HG03575 (cell line): Measurements from ENCODE around the gene PDZD2.

Source experiments
- ATAC-seq: cut with Tn5 transposase; IDR thresholded peaks from one replicate; pipeline ENCODE4 v1.9.1; 2021; ENCODE audit not compliant: unreplicated experiment, insufficient number of reproducible peaks, low FRiP score; ENCODE audit errors: extremely low read depth

Gene PDZD2

DNA sequence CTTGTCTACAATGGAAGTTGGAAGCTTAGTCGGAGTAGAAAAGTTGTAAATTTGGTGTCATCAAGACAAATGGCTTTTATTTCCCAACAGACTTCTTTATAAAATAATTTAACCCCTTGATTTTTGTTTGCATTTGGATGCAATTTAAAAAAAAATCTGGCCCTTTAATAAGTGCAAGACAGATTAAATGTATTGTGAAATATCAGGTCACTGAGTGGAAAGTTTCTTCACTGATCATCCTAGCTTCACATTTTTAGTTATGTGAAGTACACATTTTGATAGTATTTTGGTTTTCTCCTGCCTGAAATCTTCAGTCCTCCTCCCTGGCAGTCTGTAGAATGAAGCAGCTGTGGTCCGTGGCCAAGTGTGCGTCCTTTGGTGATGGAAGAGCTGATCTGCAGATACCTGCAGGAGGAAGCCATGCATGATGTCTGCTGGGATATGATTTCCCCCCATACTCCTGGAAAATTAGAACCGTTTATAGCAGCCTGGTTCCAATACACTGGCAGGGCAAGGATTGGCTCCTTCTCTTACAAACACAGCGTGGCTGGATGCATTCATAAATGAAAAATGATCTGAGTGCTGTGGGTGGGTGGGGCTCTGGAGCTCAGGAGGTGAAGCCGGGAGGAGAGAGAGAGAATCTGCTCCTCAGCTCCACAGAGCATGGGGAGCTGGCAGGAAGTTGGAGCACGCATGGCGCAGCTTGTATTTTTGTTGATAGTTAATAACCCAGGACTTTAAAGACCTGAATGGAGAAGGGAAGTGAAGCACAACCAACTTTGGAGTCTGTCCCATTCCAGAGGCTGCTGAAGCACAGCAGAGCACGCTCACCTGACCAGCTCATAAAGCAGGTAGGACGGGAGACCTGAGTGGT, 296.8 kb downstream of the PDZD2 start:
- no peak for ATAC-seq

DNA sequence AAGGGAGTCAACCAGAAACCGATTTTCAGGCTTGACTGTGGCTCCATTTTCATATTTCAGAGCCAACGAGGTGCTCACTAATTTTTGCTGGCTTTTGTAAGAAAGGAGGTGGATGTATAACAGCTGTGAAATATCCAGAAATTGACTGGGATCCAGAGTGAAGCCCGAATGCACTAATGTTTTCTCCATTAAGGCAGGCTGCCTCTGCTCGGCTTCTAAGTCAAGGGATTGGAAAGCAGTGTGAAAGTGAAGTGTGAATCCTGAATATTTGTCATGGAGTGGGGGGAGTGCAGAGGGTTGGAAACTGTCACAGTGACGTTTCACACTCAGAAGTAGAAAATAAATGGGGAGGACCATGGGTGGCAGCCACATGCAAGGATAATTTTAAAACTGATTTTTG, 297.8 kb downstream of the PDZD2 start:
- no peak for ATAC-seq

DNA sequence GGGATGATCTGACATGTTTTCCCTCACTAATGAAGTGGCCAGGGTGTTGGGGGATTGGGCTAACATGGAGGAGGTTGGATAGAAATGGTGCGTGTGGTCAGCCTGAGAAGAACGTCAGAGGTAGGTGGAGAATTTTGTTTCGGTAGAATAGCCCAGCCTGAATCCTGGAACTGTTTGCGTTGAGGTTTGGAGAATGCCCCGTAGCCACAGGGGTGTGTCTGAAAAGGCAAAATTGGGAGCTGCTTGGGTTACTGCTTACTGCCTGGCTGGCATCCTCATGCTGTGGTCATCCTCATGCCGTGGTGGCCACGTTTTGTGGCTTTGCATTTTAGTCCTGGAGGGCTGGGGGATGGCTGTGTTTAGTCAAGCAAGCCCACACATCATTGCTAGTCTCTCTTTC, 298.3 kb downstream of the PDZD2 start:
- ATAC-seq, result no peak

DNA sequence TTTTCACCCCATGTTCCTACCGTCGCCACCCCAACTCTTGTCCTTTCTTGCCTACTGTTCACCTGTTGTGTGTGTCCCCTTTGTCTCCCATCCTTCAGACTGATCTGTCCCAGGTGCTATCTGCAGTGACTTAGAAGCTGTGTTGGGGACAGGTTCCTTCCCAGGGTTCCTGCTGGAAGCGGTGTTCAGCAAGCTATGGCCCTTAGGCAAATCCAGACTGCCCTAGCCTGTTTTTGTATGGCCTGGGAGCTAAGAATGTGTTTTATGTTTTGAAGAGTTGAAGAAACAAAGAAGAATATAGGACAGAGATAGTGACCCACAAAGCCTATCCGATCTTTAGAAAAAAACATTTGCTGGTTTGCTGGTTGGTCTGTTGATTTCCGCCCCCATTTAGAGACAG, 298.8 kb downstream of the PDZD2 start:
- ATAC-seq, result no peak

DNA sequence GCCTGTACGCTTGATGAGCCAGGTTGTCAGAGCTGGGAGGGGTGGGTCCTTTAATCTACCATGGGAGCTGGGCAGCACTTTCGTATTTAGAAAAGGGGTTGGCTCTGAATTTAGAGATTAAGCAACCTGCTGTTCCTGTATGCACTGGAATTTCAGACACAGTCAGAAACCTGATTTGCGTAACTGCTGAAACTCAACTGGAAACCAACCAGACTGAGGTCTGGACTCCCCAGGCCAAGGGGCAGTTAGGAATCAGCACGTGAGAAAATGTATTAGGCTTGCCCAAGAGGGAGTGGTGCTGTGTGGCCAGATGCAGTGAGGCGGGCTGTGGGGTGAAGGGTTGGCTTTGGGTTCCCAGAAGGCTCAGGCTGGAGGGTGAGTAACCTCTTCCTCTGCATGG, 300.2 kb downstream of the PDZD2 start:
- ATAC-seq, result no peak

DNA sequence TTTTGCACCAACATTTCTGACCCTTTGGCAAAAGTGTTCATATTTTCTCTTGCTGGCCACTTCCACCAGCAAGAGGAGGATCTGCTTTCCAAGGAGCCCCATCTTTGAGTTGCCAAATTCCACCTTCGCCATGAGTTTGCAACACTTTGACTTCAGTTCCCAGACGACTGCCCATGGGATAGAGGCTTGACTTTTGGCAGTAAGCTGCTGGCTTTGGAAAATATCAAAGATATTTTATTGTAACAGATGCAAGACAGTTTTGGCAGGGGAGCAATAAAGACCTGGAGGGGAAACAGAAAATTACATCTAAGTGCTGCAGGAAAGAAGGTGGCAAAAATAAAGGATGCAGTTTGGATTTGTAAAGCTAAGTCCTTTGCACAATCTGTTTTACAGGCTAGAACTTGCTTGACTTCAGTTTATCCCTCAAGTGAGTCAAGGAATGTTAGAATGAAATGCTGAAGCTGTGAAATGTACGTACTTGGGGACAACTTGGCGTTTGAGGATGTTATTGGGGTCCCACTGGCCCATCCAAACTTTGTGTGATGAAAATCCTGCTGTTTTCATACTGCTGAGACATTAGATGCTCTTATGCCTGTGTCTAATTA, 302.3 kb downstream of the PDZD2 start:
- ATAC-seq, result no peak

DNA sequence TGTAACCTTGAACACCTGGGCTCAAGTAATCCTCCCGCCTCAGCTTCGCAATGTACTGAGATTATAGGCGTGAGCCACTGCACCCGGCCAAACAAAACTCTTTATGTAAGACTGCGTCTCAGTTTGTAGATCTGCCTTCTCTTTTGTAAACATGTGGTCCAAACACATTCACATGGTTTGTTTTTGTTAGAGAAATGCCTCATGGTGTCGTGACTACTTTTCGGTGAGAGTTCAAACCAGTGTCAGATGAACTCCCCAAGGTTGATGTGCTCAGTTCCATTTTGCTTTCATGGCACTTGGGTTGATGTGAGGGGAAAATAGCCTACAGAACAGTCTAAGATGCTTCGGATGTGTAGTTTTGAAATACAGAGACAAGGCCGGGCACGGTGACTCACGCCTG, 303.6 kb downstream of the PDZD2 start:
- no peak for ATAC-seq

DNA sequence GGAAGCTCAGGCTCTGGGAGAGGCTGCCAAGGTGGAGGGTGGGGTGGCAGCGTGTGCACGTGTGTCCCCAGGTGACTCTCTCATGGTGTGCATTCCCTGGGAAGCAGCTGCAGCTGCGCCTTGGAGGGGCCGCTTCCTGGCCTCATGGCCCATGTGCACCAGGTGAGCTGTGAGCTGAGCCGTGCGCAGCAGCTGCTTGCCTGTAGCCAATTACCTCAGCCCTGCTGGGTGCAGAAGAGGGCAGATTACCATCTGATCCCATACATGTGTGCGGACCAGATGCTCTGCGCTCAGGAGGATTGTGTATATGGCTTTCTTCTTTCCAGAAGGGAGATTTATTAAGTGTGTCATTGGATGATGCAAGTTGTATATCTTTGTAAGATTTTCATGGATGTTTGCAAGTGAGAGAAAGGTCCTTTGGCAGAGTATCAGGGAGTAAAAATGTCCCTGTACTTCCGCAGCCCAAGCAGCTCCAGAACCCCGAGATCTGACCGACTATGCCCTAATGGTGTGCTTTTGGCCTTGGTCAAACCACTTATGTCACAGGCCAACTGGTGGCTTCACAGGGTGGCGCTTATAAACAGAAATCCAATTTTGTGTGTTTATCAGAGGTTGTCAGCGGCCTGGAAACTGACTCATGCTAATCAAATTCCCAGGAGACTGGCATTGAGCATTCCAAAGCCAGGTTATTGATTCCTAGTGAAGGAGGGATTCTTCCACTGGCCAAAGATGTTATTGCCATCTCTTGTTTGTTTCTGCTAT, 305.9 kb downstream of the PDZD2 start:
- ATAC-seq, result no peak

DNA sequence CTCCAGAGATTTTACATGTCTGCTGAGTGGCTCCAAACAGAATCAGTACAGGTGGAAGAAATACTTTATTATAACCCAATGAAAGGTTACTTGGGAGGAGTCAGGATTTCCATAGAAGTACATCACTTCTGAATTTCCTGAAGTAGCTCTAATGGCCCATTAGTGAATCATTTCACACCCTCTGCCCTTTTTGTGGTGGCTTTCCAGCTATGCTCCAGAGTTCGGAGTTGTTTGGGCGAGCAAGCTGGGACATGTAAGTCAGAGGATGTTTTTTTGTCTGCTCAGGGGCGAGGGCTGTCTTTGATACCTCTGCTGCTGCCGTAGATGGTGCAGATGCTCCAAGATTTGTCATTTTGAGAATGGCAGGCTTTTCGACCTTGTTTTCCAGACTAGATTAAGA, 309.1 kb downstream of the PDZD2 start:
- ATAC-seq, result no peak

DNA sequence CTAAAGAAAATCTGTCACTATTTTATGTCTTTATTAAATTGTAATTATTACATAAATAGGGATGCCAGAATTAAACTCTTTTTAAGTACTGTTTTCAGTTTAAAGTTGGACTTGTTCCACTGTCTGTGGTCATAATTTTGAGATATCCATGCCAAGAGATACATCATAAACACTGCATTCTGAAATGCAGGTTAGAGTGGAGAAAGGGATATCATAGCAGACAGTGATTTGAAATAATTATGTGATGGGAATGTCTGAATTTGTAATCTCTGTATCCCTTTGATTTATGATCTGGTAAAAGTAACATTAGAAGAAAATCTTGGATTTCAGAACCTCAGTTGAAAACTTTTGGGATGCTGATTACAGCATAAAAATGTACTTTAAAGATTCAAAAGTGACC, 313.1 kb downstream of the PDZD2 start:
- ATAC-seq, result no peak

DNA sequence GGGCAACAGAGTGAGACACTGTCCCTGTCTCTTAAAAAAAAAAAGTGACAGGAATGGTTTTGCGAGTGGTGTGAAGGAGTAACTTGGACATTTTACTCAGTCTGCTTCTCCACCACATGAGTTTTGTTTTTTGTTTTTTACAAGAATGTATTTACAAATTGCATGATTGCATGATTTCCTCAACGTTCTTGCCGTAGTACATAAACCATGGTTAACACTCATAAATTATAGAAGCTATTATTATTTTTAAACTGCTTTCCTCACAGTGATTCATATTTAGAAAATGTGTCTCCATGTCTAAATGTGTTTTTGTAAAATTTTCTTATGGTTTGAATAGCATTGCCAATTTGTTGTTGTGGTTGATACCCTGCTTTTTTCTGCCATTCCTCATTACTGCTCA, 315.2 kb downstream of the PDZD2 start:
- no peak for ATAC-seq

DNA sequence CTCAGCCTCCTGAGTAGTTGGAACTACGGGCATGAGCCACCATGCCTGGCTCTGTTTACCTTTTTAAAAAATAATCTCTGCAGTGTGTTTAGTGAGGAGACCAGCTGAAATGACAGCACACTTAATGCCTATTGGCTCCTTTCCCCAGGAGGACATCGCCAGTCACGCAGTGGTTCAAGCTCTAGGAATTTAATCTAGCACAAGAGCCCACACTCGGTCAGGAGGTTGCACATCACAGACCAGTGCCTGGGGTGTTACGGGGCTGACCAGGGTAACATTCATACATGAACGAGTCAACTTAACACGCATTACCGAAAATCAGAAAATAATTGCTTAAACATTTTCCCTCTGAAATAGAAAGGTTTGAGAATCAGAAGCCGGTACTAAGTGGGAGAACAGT, 318.2 kb downstream of the PDZD2 start:
- no peak for ATAC-seq

DNA sequence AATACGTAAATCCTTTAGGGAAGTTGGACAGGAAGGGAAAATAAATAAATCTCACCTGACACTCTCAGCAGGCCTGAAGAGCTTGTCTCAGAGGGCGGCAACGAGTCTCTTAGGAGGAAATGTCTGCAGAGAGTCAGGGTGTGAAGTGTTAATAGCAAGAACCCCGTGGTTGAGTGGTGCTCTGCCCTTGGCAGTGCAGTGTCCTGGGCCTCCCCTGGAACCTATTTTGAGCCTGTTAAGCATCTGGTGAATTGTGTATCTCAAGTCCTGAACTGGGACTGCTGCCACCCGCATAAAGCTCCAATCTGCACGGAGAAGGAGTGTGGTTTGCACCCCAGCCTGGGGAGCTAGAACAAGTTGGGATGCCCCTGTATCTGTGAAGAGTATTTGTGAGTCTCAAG, 323.4 kb downstream of the PDZD2 start:
- ATAC-seq, result no peak

DNA sequence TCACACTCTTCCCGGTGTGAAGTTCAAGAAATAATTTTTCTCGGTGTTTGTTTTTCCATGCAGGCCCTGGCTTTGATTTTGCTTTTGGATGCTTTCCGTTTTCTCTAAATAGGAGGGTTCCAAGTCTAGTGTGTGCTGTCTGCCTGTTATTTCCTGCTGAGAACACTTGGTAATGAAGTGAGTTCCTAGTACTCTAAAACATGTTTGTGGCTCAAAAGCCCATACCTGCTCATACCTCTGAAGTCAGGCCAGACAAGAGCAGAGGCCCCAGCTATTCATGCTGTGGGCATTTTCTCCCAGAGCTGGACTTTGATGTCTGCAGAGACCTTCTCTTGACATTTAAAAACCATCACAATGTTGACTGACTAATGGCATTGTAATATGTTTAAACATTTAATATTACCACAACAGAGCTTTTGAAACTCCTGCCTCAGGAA, 324.0 kb downstream of the PDZD2 start:
- ATAC-seq, result no peak

DNA sequence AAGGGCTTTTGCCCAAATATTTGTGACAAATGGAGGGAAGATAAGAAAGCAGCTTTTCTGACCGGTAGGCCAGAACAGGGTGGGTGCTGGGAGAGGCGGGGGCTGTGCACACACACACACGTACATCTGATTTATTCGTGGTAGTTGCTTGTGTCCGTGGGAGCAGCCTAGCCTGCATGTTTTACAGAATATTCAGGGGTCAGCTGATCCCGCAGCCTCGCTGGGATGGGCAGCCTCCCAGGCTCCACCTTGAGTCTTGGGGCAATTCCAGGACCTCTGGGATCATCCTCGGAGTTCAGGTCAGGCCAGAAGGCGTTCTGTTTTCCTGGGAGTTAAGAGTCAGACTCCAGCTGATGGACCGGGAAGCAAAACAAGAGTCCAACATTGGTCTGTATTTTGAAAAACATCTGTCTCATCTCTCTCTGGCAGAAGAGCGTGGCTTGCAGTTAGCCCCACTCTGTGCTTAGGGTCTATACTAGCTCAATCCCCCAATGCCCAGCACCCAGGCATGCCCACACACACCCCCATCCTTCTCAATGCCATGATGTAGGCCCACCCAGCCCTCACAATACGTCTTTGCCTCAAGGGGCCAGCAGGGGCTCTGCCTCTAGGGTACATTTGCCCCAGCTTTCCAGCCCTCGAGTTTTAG, 324.6 kb downstream of the PDZD2 start:
- ATAC-seq, result no peak

DNA sequence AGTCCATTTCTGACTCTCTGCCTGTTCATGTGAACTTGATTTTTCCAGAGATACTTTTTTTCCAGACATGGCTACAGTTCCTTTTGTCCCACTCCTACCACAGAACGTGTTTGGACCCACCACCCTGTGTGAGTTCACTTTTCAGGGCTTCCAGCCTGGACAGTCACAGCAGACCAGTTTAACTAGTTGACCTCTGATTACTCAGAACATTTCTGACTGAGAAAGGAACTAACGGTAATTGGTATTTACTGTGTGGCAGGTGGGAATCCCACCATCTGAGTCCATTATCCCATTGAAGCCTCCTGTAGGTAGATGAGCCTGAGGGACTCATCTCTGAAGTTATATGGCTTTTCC, 325.1 kb downstream of the PDZD2 start:
- no peak for ATAC-seq

DNA sequence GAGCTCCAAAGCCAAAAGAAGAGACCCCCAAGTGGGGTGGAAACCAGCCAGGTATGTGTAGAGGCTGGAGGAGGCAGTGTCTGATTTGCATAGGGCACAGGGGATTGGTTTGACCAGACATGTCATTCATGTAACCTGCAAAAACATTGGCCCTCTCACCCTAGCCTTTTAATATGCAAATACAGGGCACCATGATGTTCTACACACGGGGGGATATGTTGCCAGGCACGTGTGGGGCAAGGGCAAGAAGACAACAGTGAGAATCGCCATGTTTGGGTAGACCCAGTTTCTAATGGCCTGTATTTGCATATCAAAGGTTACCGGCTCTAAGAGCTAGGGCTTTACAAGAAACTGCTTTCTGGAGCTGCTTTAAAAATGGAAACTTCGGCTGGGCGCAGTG, 326.3 kb downstream of the PDZD2 start:
- no peak for ATAC-seq

DNA sequence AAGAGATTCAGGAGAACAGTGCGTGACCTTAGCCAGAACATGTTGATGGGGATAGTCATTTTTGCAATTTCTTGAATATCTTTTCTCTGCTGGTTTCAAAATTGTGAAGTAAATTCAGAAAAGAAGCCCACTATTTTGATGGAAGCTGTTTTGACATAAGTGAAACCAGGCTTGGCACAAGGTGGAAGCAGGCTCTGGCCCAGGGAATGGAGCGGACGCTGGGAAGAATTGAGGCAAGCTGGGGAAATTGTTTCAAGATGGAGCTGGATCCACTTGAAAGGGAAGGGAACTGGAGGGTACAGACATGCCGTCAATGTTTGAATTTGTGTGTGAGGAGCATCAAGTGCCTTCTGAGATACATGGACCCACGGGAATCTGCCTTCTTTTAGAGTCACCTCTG, 328.0 kb downstream of the PDZD2 start:
- ATAC-seq, result no peak

DNA sequence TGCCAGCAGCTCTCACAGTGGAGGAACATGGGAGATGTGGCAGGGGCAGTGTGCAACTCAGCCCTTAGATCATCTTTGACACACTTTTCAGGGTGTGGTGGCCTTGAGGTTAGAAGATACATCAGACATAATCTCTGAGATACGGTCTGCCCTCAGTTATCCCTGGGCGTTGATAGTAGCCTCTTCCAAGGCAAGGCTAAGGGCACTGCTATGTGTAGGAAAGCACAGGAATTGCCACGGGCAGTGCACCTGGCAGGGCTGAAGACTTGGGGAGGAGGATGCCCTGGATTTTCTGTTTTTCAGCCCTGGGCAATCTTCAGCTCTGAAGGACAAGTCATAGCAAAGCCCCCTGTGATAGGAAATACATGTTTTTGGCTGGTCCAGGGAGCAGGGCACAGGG, 328.5 kb downstream of the PDZD2 start:
- ATAC-seq, result no peak

DNA sequence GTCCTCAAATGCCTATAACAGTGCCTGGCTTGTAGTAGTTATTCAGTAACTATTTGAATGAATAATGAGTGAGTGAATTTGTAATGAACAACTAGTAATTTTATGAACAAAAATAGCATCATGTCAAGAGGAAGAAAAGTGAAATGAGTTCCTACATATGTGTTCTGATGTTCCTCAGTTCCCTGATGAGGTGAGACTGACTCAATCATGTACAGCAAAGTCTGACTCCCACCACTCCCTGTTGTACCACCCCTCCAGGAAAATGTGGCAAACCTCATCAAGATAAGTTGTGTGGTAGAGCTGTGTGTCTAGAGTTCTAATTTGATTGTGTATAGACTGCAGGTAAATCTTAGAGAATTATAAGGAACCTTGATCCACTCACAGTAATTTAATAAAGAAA, 333.6 kb downstream of the PDZD2 start:
- no peak for ATAC-seq
